HG02623 (cell line): ENCODE results near the gene SOX8.

Source experiments
- ATAC-seq: cut with Tn5 transposase; IDR thresholded peaks from one replicate; pipeline ENCODE4 v1.9.1; 2021; ENCODE audit warnings: moderate library complexity; ENCODE audit not compliant: unreplicated experiment

The SOX8 gene

DNA sequence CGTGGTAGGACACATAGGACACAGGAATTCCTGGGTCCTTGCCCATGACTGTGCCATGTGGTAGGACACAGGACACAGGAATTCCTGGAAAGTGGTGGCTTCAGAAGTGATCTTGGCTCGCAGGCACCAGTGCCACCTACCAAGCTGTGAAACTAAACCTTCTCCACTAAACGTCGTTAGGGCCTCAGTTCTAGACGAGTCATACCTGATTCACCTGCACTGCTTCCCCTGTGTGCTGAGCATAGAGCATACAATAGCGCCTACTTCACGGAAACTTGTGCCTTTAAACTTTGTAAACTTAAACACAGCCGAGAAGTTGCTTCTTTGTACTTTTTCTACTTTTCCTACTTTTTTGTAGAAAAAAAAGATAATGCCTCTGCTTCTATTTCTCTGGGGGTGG, 4.8 kb downstream of the SOX8 start:
- no peak for ATAC-seq

DNA sequence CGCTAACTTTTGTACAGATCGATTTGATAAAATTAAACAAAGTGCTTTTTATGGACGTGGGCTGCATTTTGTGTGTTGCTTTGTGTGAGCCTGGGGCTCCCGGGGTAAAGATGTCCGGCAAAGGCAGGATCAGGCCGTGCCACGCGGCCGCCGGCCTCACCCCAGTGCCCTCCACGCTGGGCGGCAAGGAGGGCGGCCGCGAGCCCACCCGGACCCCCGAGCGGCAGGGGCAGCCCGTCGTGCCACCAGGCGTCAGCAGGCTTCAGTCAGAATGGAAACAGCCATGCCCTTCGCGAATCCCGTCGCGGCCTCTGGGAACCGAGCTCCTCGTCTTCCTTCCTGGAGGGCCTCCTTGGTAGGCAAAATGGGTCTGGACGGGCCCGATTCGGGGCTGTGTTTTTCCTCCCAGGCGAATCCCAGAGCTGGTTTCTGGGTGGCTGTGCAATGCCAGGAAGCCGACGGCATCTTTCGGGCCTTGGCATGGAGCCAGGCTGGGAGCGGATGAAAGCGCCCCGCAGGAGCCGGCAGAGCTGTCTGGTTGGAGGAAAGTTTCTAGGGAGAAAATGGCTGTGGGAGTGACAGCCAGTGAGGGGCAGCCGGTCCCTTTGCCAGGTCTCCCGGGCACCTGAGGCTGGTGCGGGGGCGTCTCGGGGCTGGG, 5.5 kb downstream of the SOX8 start:
- ATAC-seq, result no peak

DNA sequence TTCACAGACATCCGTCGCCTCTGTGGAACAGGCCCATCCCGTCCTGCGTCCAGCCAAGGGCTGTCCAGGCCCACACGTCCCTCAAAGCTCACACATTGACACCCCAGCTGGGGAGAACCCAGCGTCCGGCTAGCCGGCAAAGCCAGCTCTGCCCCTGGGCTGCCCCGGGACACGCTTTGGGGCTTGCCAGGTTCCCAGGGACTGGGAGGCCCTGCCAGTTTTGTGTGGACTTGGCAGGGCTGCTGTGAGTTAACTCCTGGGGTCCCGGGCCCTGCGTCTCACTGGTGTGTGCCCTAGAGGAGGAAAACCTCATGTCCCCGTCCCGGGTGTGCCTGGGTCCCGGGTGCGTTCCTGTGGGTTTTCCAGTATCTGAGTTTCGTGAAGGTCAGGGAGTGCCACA, 6.3 kb downstream of the SOX8 start:
- ATAC-seq, result no peak

DNA sequence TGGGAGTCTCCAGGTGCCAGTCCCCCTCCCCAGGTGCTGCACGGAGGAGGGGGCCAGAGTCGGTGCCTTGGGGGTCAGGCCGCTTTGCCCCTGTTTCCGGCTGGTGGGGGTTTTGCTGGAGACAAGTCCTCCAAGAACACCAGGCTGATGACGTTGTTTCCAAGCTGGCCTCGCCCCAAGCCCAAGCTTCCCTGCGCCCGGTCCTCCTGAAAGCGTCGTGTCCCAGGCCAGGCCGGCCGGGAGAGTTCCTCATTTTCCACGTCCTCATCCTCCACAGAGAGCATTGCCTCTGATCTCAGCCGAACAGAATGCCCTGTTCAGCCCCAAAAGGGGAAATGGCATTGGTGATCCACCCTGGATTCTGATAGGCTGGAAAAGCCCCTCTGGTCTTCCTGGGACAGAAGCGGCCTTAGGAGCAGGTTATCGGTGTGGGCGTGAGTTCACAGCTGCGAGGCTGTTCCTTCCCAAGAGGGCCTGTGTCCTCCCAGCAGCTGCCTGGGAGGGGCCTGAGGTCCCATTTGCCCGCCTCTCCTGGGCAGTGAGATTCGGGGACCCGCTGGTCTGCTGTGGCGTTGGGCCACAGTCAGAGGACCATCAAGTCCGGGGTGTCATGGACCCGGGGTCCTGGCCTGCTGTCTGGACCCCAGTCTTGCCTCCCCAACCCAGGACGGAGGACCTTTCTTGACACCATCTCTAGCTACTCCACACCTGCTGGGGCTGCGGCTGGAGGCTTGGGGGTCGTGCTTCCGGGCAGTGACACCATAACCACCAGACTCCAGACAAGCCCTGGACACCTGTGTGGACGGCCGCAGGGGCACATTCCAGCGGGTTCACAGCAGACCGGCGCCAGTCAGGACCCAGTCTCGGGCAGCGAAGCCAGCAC, 7.1 kb downstream of the SOX8 start:
- ATAC-seq, result no peak

DNA sequence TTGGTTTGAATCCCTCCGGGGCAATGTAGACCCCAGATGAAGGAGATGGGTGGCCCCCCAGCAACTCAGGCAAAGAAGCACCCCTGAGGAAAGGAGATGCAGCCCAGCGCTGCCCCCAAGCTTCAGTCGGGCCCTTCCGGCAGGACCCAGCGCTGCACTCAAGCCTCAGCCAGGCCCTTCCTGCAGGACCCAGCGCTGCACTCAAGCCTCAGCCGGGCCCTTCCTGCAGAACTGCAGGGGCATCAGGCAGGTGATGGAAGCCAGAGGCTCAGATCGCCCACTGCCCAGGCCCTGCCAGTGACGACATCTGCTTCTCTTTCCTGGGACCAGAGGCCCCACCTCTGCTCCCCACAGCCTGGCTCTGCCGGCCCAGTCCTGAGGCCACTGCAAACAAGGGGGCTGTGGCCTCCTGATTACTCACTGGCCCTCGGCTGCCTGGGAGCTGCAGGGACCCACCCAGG, 7.8 kb downstream of the SOX8 start:
- no peak for ATAC-seq

DNA sequence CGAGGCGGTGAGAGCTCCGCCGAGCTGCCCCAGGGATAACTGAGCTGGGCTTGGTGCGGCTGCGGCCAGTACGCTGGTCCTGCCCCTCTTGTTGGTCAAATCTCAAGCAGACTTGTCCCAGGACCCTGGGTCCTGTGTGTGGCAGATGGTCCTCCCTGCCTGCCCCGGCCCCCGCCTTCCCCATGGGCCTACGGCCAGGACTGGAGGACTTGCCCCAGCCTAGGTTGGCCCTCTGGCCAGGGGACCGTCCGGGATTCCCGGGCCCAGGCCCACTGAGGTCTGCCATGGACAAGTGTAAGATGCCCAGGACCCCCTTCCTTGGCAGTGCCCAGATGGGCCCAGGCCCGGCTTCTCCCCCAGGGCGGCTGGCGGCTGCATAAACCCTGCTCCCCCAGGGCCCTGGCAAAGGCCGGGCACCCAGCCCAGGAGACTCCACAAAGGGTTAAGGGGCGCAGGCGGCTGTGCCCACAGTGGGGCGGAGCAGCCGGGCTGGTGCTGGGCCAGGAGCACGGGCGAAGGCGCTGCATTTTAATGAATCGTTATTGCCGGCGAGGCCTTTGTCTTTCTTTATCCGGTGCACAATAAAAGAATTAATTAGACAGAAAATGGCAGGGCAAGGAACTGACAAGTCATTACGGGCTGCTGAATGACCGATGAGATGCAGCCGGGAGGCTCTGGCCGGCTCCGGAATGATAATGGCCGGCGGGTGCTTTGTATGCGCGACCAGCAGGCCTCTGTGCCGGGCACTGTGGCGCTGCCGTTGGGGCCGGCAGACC, 9.1 kb downstream of the SOX8 start:
- ATAC-seq, result no peak

DNA sequence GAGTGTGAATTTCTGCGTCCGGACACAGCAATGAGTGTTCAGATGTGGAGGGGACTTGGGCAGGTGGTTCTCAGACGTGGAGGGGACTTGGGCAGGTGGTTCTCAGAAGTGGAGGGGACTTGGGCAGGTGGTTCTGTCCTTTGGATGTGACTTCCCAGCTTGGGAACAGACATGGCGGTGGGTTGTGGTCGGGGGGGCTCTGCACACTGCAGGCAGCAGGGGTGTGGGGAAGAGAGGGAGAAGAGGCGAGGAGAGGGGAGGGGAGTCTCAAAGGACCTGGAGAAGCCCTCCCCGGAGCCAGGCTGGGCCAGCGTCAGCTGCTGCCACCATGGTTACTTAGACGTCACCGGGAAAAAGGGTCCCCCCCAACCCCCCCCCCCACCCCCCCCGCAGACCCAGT, 9.8 kb downstream of the SOX8 start:
- ATAC-seq, result no peak

DNA sequence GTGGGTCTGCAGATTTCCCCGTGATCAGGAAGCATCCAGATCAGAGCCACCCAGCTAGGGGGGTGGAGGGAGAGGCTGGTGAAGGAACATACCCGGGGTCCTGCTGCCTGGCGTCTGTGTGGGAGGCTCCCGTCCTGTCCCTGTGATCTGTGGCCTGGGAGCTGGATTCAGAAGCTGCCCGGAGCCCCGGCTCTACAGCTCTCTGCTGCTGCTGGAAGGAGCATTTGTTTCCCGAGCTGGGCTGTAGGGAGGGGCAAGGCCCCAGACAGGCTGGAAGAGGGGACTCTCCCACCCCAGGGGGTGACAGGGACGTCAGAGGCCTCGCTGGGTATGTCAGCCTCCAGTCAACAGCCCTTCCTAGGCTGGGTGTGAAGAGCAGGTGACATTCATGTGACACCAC, 10.2 kb downstream of the SOX8 start:
- no peak for ATAC-seq

DNA sequence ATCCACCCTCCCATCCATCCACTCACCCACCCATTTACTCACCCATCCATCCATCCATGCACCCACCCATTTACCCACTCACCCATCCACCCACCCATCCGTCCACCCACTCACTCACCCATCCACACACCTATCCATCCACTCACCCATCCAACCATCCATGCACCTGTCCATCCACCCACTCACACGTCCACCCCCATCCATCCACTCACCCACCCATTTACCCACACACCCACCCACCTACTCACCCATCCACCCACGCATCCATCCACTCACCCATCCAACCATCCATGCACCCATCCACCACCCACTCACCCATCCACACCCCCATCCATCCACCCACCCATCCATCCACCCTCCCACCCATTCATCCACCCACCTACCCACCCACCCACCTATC, 12.2 kb downstream of the SOX8 start:
- ATAC-seq, result no peak

DNA sequence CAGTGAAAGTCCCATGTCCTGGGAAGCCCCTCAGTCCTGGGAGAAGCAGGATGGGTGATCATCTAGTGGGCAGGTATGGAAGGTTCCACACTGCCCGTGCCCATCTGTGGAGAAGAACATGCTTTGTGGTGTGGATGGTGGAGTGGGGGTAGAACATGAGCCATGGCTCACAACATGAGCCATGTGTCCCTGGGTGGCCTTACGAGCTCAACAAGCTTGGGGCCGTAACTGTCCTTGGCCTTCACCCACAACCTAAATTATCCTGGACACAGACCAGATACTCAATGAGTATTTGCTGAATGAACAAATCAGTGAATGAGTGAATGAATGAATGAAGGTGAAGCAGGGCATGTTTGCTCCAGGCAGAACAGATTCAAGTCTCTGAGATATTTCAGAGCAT, 13.5 kb downstream of the SOX8 start:
- no peak for ATAC-seq

DNA sequence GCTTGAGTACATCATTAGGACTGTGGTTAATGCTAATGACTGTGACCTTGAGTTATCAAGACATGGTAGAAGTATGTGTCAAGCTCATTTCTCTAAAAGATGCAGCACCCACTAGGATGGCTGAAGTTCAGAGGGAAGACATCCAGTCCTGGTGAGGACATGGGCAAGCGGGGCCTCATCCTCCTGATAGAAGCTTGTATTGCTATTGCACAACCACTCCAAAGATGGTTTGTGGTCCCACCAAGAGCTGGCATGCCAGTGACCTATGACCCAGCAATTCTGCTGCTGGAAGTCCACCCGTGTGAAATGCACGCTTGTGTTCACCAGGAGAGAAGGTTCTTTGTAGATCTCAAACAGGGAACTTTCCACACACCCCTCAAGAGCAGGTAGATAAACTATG, 14.2 kb downstream of the SOX8 start:
- no peak for ATAC-seq

DNA sequence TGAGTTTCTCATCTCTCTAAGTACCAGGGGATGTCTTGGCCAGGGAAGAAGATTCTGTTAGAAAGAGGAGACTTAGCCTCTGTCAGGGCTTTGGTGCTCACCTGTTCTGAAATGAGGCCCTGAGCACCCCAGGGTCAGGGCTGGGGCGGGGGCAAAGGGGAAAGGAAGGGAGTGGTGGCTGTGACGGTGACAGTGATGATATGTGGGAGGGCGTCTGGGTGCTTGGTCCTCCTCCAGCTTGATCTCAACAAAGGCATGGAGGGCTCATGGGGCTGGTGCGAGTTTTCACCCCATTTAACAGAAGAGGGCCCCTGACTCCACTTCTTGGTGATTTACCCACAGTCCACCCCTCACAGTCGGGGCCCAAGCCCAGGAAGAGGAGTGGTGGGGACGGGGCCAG, 15.1 kb downstream of the SOX8 start:
- ATAC-seq, result no peak

DNA sequence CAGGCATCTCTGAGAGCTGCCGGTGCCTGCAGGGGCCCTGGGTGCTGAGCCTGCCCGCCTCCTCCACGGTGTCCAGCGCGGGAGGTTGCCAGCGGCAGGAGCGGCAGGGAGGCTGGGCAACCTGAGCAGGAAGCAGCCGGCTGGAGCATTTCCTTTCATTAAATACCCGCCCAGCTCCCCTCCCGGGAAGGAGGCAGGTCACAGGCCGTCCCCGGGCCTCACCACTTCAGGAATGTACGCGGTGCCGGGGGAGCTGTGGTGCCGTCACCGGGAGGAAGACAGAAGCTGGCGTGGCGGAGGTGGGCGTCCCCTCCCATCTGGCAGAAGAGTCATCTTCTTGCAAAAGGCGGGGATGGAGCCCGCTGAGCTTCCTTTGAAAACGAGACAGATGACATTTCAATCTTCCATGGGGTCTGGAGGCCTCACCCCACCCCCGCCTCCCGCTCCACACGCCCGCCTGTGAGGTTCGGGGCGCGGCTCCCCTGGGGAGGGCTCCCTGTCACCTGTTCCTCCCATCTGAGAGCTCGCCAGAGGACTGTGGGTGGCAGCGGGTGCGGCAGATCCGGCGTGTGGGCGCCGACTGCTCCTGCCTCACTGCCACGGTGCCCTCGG, 16.0 kb downstream of the SOX8 start:
- no peak for ATAC-seq

DNA sequence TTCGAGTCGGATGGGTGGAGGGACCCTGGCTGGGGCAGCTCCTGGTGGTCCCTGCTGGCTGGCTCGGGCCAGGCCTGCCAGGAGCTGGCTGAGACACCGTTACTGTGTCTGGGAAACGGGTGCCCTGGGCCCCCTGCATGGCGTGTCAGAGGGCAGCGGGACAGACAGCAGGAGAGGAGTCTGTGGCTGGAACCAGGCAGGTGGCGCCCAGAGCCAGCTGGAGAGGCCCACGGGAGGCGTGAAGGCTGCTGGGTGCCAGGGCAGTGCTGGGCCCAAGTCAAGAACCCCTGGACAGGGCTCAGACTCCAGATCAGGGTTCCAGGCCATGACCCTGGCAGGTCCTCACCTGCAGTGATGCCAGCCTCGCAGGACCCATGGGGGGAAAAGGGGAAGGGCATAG, 16.6 kb downstream of the SOX8 start:
- ATAC-seq, result no peak

DNA sequence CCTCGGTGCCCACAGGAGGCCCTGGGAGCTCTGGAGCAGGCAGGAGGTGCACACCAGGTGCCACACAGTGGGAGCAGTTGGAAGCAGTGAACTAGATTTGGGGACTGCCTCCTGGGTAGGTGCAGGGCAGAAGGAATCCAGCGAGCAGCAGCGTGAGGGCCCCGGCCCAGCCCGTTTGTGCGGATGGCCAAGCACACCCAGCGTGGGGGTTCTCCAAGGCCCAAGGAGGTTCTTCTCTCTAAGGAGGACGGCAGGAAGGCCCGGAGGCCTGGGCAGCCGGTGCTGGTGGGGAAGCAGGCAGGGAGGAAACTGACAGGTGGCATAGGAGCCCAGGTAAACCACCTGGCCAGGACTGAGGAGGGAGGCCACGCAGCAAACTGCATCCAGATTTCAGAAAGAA, 17.0 kb downstream of the SOX8 start:
- no peak for ATAC-seq

DNA sequence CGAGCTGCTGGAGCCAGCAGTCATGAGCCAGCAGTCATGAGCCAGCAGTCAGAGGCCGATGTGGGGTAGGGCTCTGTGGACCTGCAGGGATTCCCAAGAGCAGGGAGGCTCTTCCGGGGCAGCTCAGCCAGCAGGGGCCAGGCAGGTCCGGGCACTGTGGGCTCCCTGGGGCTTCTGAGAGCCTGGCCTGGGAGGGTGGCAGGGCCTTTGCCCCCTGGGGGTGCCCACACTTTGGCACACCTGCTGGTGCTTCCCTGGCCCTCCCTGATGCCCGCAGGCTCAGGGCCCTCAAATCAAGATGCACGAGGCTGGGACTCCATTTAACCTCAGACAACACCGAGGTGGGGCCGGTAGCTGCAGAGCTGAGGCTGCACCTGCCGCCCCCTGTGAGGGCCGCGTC, 18.1 kb downstream of the SOX8 start:
- ATAC-seq, result no peak

DNA sequence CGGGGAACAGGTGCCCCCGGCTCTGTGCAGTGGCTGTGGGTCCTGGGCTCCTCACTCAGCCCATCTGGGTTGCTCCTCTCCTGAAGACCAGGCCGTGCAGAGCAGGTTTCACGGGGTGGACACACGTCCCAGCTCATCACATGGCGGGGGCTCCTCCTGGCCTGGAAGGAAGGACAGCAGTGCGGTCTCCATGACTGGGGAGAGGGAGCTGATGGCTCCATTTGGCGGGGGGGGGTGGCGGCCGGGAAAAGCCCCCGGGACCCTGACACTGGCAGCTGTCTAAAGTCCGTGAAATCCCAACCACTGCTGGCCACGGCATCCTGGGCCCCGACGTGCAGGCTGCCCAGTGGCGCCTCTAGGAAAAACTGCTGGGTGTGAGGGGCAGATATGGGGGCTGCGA, 19.0 kb downstream of the SOX8 start:
- no peak for ATAC-seq

DNA sequence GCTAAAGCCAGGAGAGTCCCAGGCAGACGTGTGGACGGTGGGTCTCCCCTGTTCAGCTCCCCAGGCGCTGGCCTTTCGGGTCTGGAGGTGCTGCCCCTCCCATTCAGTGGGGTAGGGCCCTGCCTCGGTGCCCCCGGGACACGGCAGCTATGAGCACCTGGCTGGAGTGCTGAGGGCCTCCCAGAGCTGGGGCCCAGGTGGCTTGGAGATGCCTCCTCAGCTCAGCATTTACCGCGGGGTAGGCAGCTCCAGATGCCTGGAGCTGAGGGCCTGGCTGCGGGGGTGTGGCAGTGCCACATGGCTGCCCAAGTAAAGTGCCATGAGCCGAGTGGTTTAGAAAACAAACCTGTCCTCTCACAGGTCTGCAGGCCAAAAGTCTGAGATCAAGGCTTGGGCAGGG, 19.5 kb downstream of the SOX8 start:
- ATAC-seq, result no peak

DNA sequence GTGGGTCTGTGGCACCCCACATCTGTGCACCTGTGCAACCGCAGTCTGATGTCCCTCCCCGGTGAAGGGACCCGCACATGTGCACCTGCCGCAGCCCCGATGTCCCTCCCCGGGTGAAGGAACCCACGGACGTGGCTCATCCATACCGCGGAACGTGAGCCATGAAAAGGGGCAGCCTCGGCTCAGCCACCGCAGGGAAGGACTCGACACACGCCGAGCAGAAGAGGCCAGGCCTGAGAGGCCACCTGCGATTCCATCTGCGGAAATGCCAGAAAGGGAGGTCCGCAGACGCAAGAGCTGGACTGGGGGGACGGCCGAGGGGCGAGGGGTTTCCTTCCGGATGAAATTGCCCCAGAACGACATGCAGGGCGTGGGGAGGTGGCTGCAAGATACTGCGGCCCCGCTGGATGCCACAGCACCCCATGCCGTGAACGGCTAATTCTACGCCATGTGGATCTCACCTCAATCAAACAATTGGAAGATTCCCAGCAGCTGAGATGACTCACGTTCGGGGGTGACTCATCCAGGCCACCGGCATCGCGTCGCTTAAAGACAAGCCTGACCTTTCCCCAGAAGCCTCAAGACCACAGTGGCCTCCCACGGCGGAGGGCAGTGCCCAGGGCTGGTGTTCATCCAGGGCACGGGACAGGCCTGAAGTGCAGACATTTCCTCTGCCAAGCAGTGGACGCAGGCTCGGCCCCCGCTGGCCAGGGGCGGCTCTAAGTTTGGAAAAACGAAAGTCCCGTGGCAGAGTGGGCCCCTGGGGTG, 21.0 kb downstream of the SOX8 start:
- no peak for ATAC-seq
